H1 (cell line): Measurements from ENCODE around the gene NIPAL1. TPM values are rescaled to one million over a fixed set of nuclear protein-coding genes. Genes with fewer than 3 reads are reported as not detected.

ENCODE experiments used
- CTCF ChIA-PET: fragments of 300-600 bp; sonication (Branson Sonifier 250); formaldehyde crosslinking; loops from one replicate; lab custom pipeline; 2021; ENCODE audit not compliant: partially characterized antibody; lab: Charles Lee
- POLR2A ChIA-PET: fragments of 300-600 bp; sonication (Branson Sonifier 250); formaldehyde crosslinking; loops from one replicate; lab custom pipeline; 2021; ENCODE audit warnings: inconsistent platforms; ENCODE audit not compliant: partially characterized antibody; lab: Charles Lee
- DNase-seq, 2 experiments: peaks; one replicate each; pipeline versions ENCODE4 v3.0.0 to v3.0.0-alpha.2; 2010 to 2022; ENCODE audit warnings: low spot score in 2 of 2, low read depth in 1 of 2, mixed read lengths in 1 of 2
- FAIRE-seq: peaks from 2 replicates; lab custom pipeline; 2011; peaks lifted over from hg19 to GRCh38; lab: Jason Lieb, UNC
- H2AFZ ChIP-seq: 2 replicates; pipeline ENCODE4 v1.8.1; 2012; ENCODE audit warnings: low read length, inconsistent platforms
- H2AK5ac ChIP-seq: 2 replicates; pipeline ENCODE4 v1.6.1; 2013; ENCODE audit warnings: low read depth, low read length
- H2BK120ac ChIP-seq: replicated peaks from 2 replicates; pipeline ENCODE3; 2013; ENCODE audit warnings: low read depth, low read length, inconsistent platforms
- H2BK12ac ChIP-seq: 2 replicates; pipeline ENCODE4 v1.6.1; 2013; ENCODE audit warnings: low read depth, low read length
- H2BK15ac ChIP-seq: 2 replicates; pipeline ENCODE4 v1.6.1; 2013; ENCODE audit warnings: low read length
- H2BK20ac ChIP-seq: 2 replicates; pipeline ENCODE4 v1.6.1; 2013; ENCODE audit warnings: low read length
- H2BK5ac ChIP-seq: 2 replicates; pipeline ENCODE4 v1.6.1; 2013; ENCODE audit warnings: low read depth, low read length
- H3K14ac ChIP-seq: 2 replicates; pipeline ENCODE4 v1.6.1; 2013; ENCODE audit warnings: inconsistent platforms; ENCODE audit not compliant: insufficient read length
- H3K18ac ChIP-seq: 2 replicates; pipeline ENCODE4 v1.6.1; 2013; ENCODE audit warnings: low read length; ENCODE audit errors: extremely low read depth
- H3K23ac ChIP-seq: 2 replicates; pipeline ENCODE4 v1.6.1; 2013; ENCODE audit warnings: inconsistent platforms; ENCODE audit not compliant: insufficient read length
- H3K23me2 ChIP-seq: 2 replicates; pipeline ENCODE4 v1.6.1; 2013; ENCODE audit warnings: low read depth, low read length
- H3K27ac ChIP-seq: 2 replicates; pipeline ENCODE4 v1.6.1; 2011; ENCODE audit warnings: low read depth, low read length, inconsistent platforms
- H3K27me3 ChIP-seq, 4 experiments: replicated peaks in 1 of 4; 1 replicate in 1 of 4; 2 replicates in 3 of 4; pipeline versions ENCODE4 v1.6.1 to v1.8.1; 2011 to 2013; ENCODE audit warnings: low read length in 3 of 4, mild to moderate bottlenecking in 3 of 4, inconsistent platforms in 2 of 4, mixed read lengths in 2 of 4, moderate library complexity in 1 of 4; ENCODE audit not compliant: control insufficient read depth in 3 of 4, insufficient read depth in 3 of 4; ENCODE audit errors: extremely low read depth in 1 of 4
- H3K36me3 ChIP-seq, 4 experiments: 2 replicates each; pipeline versions ENCODE4 v1.6.1 to v1.8.1; 2011 to 2013; ENCODE audit warnings: mild to moderate bottlenecking in 4 of 4, low read length in 3 of 4, moderate library complexity in 2 of 4, control low read depth in 1 of 4, inconsistent platforms in 1 of 4; ENCODE audit not compliant: insufficient read depth in 4 of 4, control insufficient read depth in 2 of 4
- H3K4ac ChIP-seq: replicated peaks from 2 replicates; pipeline ENCODE3; 2013; ENCODE audit warnings: low read length, low read depth, mixed read lengths, inconsistent platforms; ENCODE audit not compliant: insufficient read length
- H3K4me1 ChIP-seq, 4 experiments: replicated peaks in 1 of 4; 1 replicate in 1 of 4; 2 replicates in 3 of 4; pipeline versions ENCODE4 v1.6.1 to v1.8.1; 2011 to 2013; ENCODE audit warnings: low read length in 3 of 4, inconsistent platforms in 2 of 4, mixed read lengths in 1 of 4; ENCODE audit not compliant: insufficient read depth in 4 of 4, control insufficient read depth in 3 of 4
- H3K4me2 ChIP-seq, 2 experiments: 2 replicates each; pipeline versions ENCODE4 v1.6.1 to v1.8.1; 2011 to 2013; ENCODE audit warnings: low read depth in 2 of 2, low read length in 2 of 2, control low read depth in 1 of 2, inconsistent platforms in 1 of 2, mild to moderate bottlenecking in 1 of 2; ENCODE audit not compliant: insufficient read depth in 1 of 2
- H3K4me3 ChIP-seq, 4 experiments: fragments of 200-600, 300-600 bp in 1 of 4; sonication (generic), shearing (Covaris generic), sonication (Bioruptor Twin) in 1 of 4; 2 replicates each; pipeline versions ENCODE4 v1.5.1 to v1.8.1; 2011 to 2016; ENCODE audit warnings: low read length in 4 of 4, low read depth in 3 of 4, control low read depth in 2 of 4, inconsistent platforms in 2 of 4, mild to moderate bottlenecking in 2 of 4, mixed read lengths in 1 of 4, moderate library complexity in 1 of 4; ENCODE audit not compliant: insufficient read depth in 2 of 4; ENCODE audit errors: extremely low read depth in 1 of 4
- H3K56ac ChIP-seq: replicated peaks from 2 replicates; pipeline ENCODE3; 2013; ENCODE audit warnings: low read depth, mild to moderate bottlenecking, mixed read lengths, low read length, inconsistent platforms; ENCODE audit not compliant: insufficient read length
- H3K79me1 ChIP-seq: 2 replicates; pipeline ENCODE4 v1.6.1; 2013; ENCODE audit warnings: low read depth, low read length, control low read depth
- H3K79me2 ChIP-seq, 2 experiments: 2 replicates each; pipeline versions ENCODE4 v1.6.1 to v1.8.1; 2012 to 2013; ENCODE audit warnings: low read length in 2 of 2, mild to moderate bottlenecking in 2 of 2, inconsistent platforms in 1 of 2; ENCODE audit not compliant: insufficient read depth in 2 of 2, control insufficient read depth in 1 of 2
- H3K9ac ChIP-seq, 4 experiments: replicated peaks in 1 of 4; 1 replicate in 1 of 4; 2 replicates in 3 of 4; pipeline versions ENCODE4 v1.6.1 to v1.8.1; 2011 to 2013; ENCODE audit warnings: low read depth in 3 of 4, low read length in 3 of 4, control low read depth in 2 of 4, mild to moderate bottlenecking in 2 of 4, moderate library complexity in 2 of 4, inconsistent platforms in 1 of 4; ENCODE audit errors: extremely low read depth in 1 of 4
- H3K9me3 ChIP-seq, 2 experiments: 2 replicates each; pipeline versions ENCODE4 v1.6.1 to v1.8.1; 2012 to 2013; ENCODE audit warnings: mild to moderate bottlenecking in 2 of 2, moderate library complexity in 2 of 2, control low read depth in 1 of 2, inconsistent platforms in 1 of 2, low read depth in 1 of 2, low read length in 1 of 2, mixed read lengths in 1 of 2; ENCODE audit not compliant: insufficient read depth in 2 of 2
- H4K20me1 ChIP-seq, 2 experiments: replicated peaks in 1 of 2; 2 replicates each; pipeline versions ENCODE3 to v1.8.1; 2011 to 2013; ENCODE audit warnings: inconsistent platforms in 2 of 2, low read length in 2 of 2, mild to moderate bottlenecking in 1 of 2; ENCODE audit not compliant: insufficient read depth in 2 of 2, control insufficient read depth in 1 of 2
- H4K5ac ChIP-seq: 2 replicates; pipeline ENCODE4 v1.6.1; 2013; ENCODE audit warnings: low read length, low read depth, mixed read lengths, inconsistent platforms; ENCODE audit not compliant: insufficient read length
- H4K8ac ChIP-seq: 2 replicates; pipeline ENCODE4 v1.8.0; 2013; ENCODE audit warnings: mild to moderate bottlenecking, moderate library complexity, low read length, inconsistent platforms; ENCODE audit not compliant: insufficient read depth; ENCODE audit errors: extremely low read depth
- H4K91ac ChIP-seq: replicated peaks from 2 replicates; pipeline ENCODE3; 2013; ENCODE audit warnings: low read length, mixed read lengths, inconsistent platforms; ENCODE audit not compliant: insufficient read length
- ASH2L ChIP-seq: fragments of 200-600, 300-600 bp; sonication (generic); IDR thresholded peaks from one replicate; pipeline ENCODE4 v1.7.1; 2017; ENCODE audit warnings: low read length
- BCL11A ChIP-seq, 2 experiments: IDR thresholded peaks; one replicate each; pipeline ENCODE4 v1.6.1; 2011; ENCODE audit warnings: low read depth in 2 of 2, low read length in 2 of 2, mild to moderate bottlenecking in 2 of 2
- CHD2 ChIP-seq: IDR thresholded peaks from 2 replicates; pipeline ENCODE4 v1.6.1; 2012; ENCODE audit warnings: low read length, improper control_type of control experiment
- EGR1 ChIP-seq: IDR thresholded peaks from 2 replicates; pipeline ENCODE4 v1.6.1; 2011; ENCODE audit warnings: low read depth, low read length, borderline replicate concordance
- HDAC2 ChIP-seq, 2 experiments: fragments of 300-600 bp in 1 of 2; sonication (generic) in 1 of 2; IDR thresholded peaks; 2 replicates each; pipeline ENCODE4 v1.6.1; 2011 to 2012; ENCODE audit warnings: low read depth in 2 of 2, low read length in 2 of 2, mild to moderate bottlenecking in 2 of 2, moderate library complexity in 2 of 2, borderline replicate concordance in 1 of 2, inconsistent platforms in 1 of 2
- JUND ChIP-seq: IDR thresholded peaks from 2 replicates; pipeline ENCODE4 v1.6.1; 2011; ENCODE audit warnings: mild to moderate bottlenecking, improper control_type of control experiment, low read length
- NRF1 ChIP-seq: IDR thresholded peaks from 2 replicates; pipeline ENCODE4 v1.6.1; 2011; ENCODE audit warnings: mild to moderate bottlenecking, low read depth, low read length, improper control_type of control experiment
- RAD21 ChIP-seq, 2 experiments: IDR thresholded peaks in 1 of 2; conservative IDR thresholded peaks in 1 of 2; 2 replicates each; pipeline ENCODE4 v1.6.1; 2011; ENCODE audit warnings: low read depth in 2 of 2, low read length in 2 of 2, improper control_type of control experiment in 1 of 2, inconsistent platforms in 1 of 2, mild to moderate bottlenecking in 1 of 2, moderate library complexity in 1 of 2
- SIX5 ChIP-seq: IDR thresholded peaks from 2 replicates; pipeline ENCODE4 v1.6.1; 2011; ENCODE audit warnings: mild to moderate bottlenecking, low read depth, low read length
- SRF ChIP-seq: IDR thresholded peaks from 2 replicates; pipeline ENCODE4 v1.6.1; 2011; ENCODE audit warnings: mild to moderate bottlenecking, low read depth, low read length, moderate library complexity
- SUZ12 ChIP-seq: fragments of 200-600 bp; sonication (generic); IDR thresholded peaks from 2 replicates; pipeline ENCODE4 v1.6.1; 2012; ENCODE audit warnings: mild to moderate bottlenecking, inconsistent platforms, low read length, moderate library complexity, mixed read lengths
- WGBS, 2 experiments: shearing (Covaris generic) in 1 of 2; methylation state at CpG; one replicate each; pipeline versions ENCODE4 v1.1.6 to v1.1.7; 2013 to 2015; ENCODE audit warnings: low lambda C conversion rate in 2 of 2, mixed read lengths in 2 of 2, inconsistent platforms in 1 of 2, low coverage in 1 of 2, missing lambda C conversion rate in 1 of 2; ENCODE audit not compliant: insufficient replicate concordance in 2 of 2, insufficient coverage in 1 of 2, insufficient read length in 1 of 2; ENCODE audit errors: extremely low coverage in 1 of 2, missing lambda C conversion rate in 1 of 2; 5-methylcytosine and 5-hydroxymethylcytosine counted together
- polyA plus RNA-seq, 7 experiments: library from polyadenylated mRNA; depleted of rRNA in 3 of 7; stranded (reverse) in 5 of 7; unstranded in 2 of 7; fragments of >200 nt in 5 of 7; fragments of 200-250 nt in 2 of 7; gene quantifications; 1 replicate in 5 of 7; 2 replicates in 1 of 7; 4 replicates in 1 of 7; pipeline versions ENCODE4 v1.2.1 to v1.2.3, GENCODE V29; 2011 to 2013; ENCODE audit warnings: missing spikeins in 2 of 7, mixed read lengths in 2 of 7
- total RNA-seq: library from RNA; stranded (reverse); fragmentation: NEBNext Ultra II Directional; extraction: Animal tissue kit (Norgen Biotek cat#: 25700); gene quantifications from 2 replicates; pipeline ENCODE4 v1.2.1, GENCODE V29; 2021
- TF ChIP-seq, protein P1 (sequence below), 3 experiments: IDR thresholded peaks; 1 replicate in 2 of 3; 2 replicates in 1 of 3; pipeline versions ENCODE4 v1.5.1 to v1.6.1; 2011; ENCODE audit warnings: low read length in 3 of 3, mild to moderate bottlenecking in 3 of 3, inconsistent platforms in 2 of 3, low read depth in 1 of 3, moderate library complexity in 1 of 3; ENCODE audit not compliant: insufficient read depth in 1 of 3; ENCODE audit errors: control extremely low read depth in 1 of 3

Gene NIPAL1
- total and polyA plus RNA-seq, 2 of the 8 experiments (the other 6 are each of a cell fraction or from before 2014, with no cell fraction given), result 1.4 to 4.9 TPM

DNA sequence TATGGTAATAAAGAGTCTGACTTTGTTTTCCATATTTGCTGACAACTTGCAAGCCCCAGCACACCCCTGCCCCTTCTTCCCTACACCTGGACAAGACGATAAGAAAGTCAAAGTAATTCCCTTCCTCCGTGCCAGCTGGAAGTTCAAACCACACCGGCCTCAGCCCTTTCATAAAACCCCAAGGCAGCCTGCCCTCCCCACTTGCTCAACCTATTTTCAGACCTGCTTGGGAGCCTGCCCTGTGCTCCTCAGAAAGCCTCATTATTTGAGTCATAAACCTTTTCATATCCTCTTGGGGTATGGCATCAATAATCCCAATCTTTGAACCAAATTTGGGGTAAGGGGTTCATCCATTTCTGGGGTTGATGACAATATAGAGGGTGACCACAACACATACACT lies 29.5 kb downstream of the NIPAL1 start:
- no peak for FAIRE-seq
- TF ChIP-seq, protein P1, sequence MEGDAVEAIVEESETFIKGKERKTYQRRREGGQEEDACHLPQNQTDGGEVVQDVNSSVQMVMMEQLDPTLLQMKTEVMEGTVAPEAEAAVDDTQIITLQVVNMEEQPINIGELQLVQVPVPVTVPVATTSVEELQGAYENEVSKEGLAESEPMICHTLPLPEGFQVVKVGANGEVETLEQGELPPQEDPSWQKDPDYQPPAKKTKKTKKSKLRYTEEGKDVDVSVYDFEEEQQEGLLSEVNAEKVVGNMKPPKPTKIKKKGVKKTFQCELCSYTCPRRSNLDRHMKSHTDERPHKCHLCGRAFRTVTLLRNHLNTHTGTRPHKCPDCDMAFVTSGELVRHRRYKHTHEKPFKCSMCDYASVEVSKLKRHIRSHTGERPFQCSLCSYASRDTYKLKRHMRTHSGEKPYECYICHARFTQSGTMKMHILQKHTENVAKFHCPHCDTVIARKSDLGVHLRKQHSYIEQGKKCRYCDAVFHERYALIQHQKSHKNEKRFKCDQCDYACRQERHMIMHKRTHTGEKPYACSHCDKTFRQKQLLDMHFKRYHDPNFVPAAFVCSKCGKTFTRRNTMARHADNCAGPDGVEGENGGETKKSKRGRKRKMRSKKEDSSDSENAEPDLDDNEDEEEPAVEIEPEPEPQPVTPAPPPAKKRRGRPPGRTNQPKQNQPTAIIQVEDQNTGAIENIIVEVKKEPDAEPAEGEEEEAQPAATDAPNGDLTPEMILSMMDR (IDR thresholded peaks at IDR 0.05; ENCODE audit: control extremely low read depth in 1 of 3, insufficient read depth in 1 of 3, low read depth in 1 of 3, low read length in 3 of 3), result no peak
- TF ChIP-seq NRF1 (no peak), SUZ12 (no peak), SIX5 (no peak), SRF (no peak), ASH2L (no peak), HDAC2 (IDR thresholded peaks at IDR 0.05; ENCODE audit: borderline replicate concordance in 1 of 2, low read depth in 2 of 2, low read length in 2 of 2) (no peak), EGR1 (no peak), CHD2 (no peak), BCL11A (IDR thresholded peaks at IDR 0.05; ENCODE audit: low read depth in 2 of 2, low read length in 2 of 2) (no peak), RAD21 (IDR thresholded peaks at IDR 0.05 in 1 of 2, conservative IDR thresholded peaks at IDR 0.05 in 1 of 2; ENCODE audit: low read depth in 2 of 2, low read length in 2 of 2) (no peak), JUND (no peak)

More for the DNA sequence above, 29.5 kb downstream of the NIPAL1 start:
- H2AFZ ChIP-seq, result no peak overlapping the region
- no peak overlapping the region for H3K4me2 ChIP-seq
- no peaks in the 10 kb centered on the region for H3K79me2 ChIP-seq
- H3K36me3 ChIP-seq, result no peaks in the 10 kb centered on the region
- H2BK20ac ChIP-seq, result no peak overlapping the region
- no peak overlapping the region for H3K27ac ChIP-seq
- H2BK120ac ChIP-seq, result no peak overlapping the region
- H3K79me1 ChIP-seq, result no peaks in the 10 kb centered on the region
- H2BK12ac ChIP-seq, result no peak overlapping the region
- H3K23ac ChIP-seq, result no peak overlapping the region
- H3K9ac ChIP-seq, result no peak overlapping the region
- H4K8ac ChIP-seq, result no peak overlapping the region
- H3K4ac ChIP-seq, result no peak overlapping the region
- H3K27me3 ChIP-seq, result no peaks in the 10 kb centered on the region
- H3K23me2 ChIP-seq, result no peaks in the 10 kb centered on the region
- ChIA-PET CTCF (interaction anchor here (0.9 to 9.3 kb wide), 3 partner anchors 10 to 43 kb away, joined by 3 to 85 read pairs (median 4); no protein-coding TSS in a partner anchor), POLR2A (no interaction called here)
- H3K9me3 ChIP-seq, result no peaks in the 10 kb centered on the region
- H2AK5ac ChIP-seq, result no peak overlapping the region
- whole genome bisulfite sequencing, 2 experiments, result 85% methylated on average over 3 of the region's 3 CpGs; no CpG with 5 or more reads in 1 of the 2 experiments
- H3K56ac ChIP-seq, result no peak overlapping the region
- no peak overlapping the region for H3K4me3 ChIP-seq
- no peak overlapping the region for H4K5ac ChIP-seq
- no peak overlapping the region for H3K18ac ChIP-seq
- no peak overlapping the region for H3K14ac ChIP-seq
- H4K91ac ChIP-seq, result no peak overlapping the region
- no peak overlapping the region for H2BK5ac ChIP-seq
- H3K4me1 ChIP-seq, result no peaks in the 10 kb centered on the region; a peak in 1 of 7 replicates
- no peak for DNase-seq
- H2BK15ac ChIP-seq, result no peak overlapping the region
- no peaks in the 10 kb centered on the region for H4K20me1 ChIP-seq
